Islet precursor cell (in vitro differentiated cells): Measurements from ENCODE around the gene NOL3.
A peak's percentile ranks its signal among the peaks of the same experiment; 100 is the strongest.

Experiments
- DNase-seq: peaks from one replicate; pipeline ENCODE4 v3.0.0-alpha.2; 2018

Gene NOL3

GRCh38 chr16:67190448-67191399 lies 20.4 kb downstream of the NOL3 start:
- DNase-seq = no peak

- DNase-seq = no peak
Measured at GRCh38 chr16:67191411-67191994, 21.2 kb downstream of the NOL3 start.

- DNase-seq = peak; percentile 94
Measured at GRCh38 chr16:67191995-67192681, 21.8 kb downstream of the NOL3 start, which contains the start of gene E2F4. Gene E2F4 (plus strand): TSS chr16:67192155. CDS start chr16:67192228, 73 bp downstream.

GRCh38 chr16:67192781-67193361 lies 22.5 kb downstream of the NOL3 start:
- no peak for DNase-seq

GRCh38 chr16:67193536-67193935 lies 23.2 kb downstream of the NOL3 start:
- DNase-seq = no peak

GRCh38 chr16:67194260-67194659 lies 23.9 kb downstream of the NOL3 start:
- no peak for DNase-seq

GRCh38 chr16:67195676-67196075 lies 25.3 kb downstream of the NOL3 start:
- DNase-seq = no peak

- no peak for DNase-seq
Measured at GRCh38 chr16:67196881-67197280, 26.5 kb downstream of the NOL3 start.

GRCh38 chr16:67197704-67198103 lies 27.4 kb downstream of the NOL3 start:
- no peak for DNase-seq

GRCh38 chr16:67198238-67198734 lies 27.9 kb downstream of the NOL3 start:
- DNase-seq = peak; percentile 72

GRCh38 chr16:67199011-67199807 lies 28.9 kb downstream of the NOL3 start, which contains the start of gene ELMO3:
Gene ELMO3 (plus strand): TSS chr16:67199131. CDS start chr16:67199327, 196 bp downstream.
- DNase-seq = peak; percentile 95

GRCh38 chr16:67199808-67200198 lies 29.5 kb downstream of the NOL3 start:
- DNase-seq = no peak

- no peak for DNase-seq
Measured at GRCh38 chr16:67200491-67200890, 30.2 kb downstream of the NOL3 start.

GRCh38 chr16:67201411-67202345 lies 31.3 kb downstream of the NOL3 start:
- DNase-seq = no peak

GRCh38 chr16:67202426-67202825 lies 32.1 kb downstream of the NOL3 start:
- DNase-seq = no peak

GRCh38 chr16:67202956-67203493 lies 32.7 kb downstream of the NOL3 start:
- DNase-seq = no peak

GRCh38 chr16:67204076-67204475 lies 33.7 kb downstream of the NOL3 start:
- no peak for DNase-seq

GRCh38 chr16:67206129-67206837 lies 35.9 kb downstream of the NOL3 start:
- DNase-seq = no peak

- peak; percentile 82 for DNase-seq
Measured at GRCh38 chr16:67206838-67207248, 36.5 kb downstream of the NOL3 start.
